Neural cell (in vitro differentiated cells): Measurements from ENCODE around the gene JAK2. TPM values are rescaled to one million over a fixed set of nuclear protein-coding genes. Genes with fewer than 3 reads are reported as not detected.

Source experiments
- H2AFZ ChIP-seq: fragments of 200-600, 300-800 bp; sonication (generic), shearing (Covaris generic); 2 replicates; pipeline ENCODE4 v1.6.0; 2014; ENCODE audit warnings: low read depth, mild to moderate bottlenecking, antibody characterized with exemption, low read length, moderate library complexity
- H3F3A ChIP-seq: fragments of 200-600 bp; shearing (Covaris generic); 2 replicates; pipeline ENCODE4 v1.6.1; 2016; ENCODE audit warnings: mild to moderate bottlenecking, moderate library complexity, mixed read lengths, antibody characterized with exemption, low read length; ENCODE audit not compliant: insufficient read depth, poor library complexity, severe bottlenecking
- H3K27ac ChIP-seq: fragments of 200-600, 300-800 bp; sonication (generic), shearing (Covaris generic); 2 replicates; pipeline ENCODE4 v1.5.1; 2014; ENCODE audit warnings: mild to moderate bottlenecking, low read length, moderate library complexity
- H3K27me3 ChIP-seq: fragments of 300-800, 200-600 bp; sonication (generic), shearing (Covaris generic); 2 replicates; pipeline ENCODE4 v1.6.0; 2014; ENCODE audit warnings: mild to moderate bottlenecking, low read depth, low read length, moderate library complexity; ENCODE audit not compliant: insufficient read depth
- H3K36me3 ChIP-seq: fragments of 300-800, 200-600 bp; sonication (generic), shearing (Covaris generic); 2 replicates; pipeline ENCODE4 v1.5.1; 2014; ENCODE audit warnings: mild to moderate bottlenecking, antibody characterized with exemption, low read length, moderate library complexity; ENCODE audit not compliant: insufficient read depth
- H3K4me2 ChIP-seq: fragments of 300-800, 200-600 bp; sonication (generic), shearing (Covaris generic); 2 replicates; pipeline ENCODE4 v1.6.0; 2014; ENCODE audit warnings: mild to moderate bottlenecking, low read length
- H3K4me3 ChIP-seq: fragments of 300-800, 200-600 bp; sonication (generic), shearing (Covaris generic); 2 replicates; pipeline ENCODE4 v1.5.1; 2014; ENCODE audit warnings: mild to moderate bottlenecking, low read length, moderate library complexity
- H3K79me2 ChIP-seq: fragments of 200-600 bp; shearing (Covaris generic); replicated peaks from 2 replicates; pipeline ENCODE4 v1.6.0; 2014; ENCODE audit warnings: mild to moderate bottlenecking, low read length, moderate library complexity; ENCODE audit not compliant: insufficient read depth
- H3K9ac ChIP-seq: fragments of 300-800, 200-600 bp; sonication (generic), shearing (Covaris generic); 2 replicates; pipeline ENCODE4 v1.6.1; 2016; ENCODE audit warnings: mild to moderate bottlenecking, low read length, mixed read lengths
- H3K9me2 ChIP-seq: fragments of 200-600 bp; shearing (Covaris generic); 2 replicates; pipeline ENCODE4 v1.6.1; 2016; ENCODE audit warnings: mild to moderate bottlenecking, low read length, mixed read lengths; ENCODE audit not compliant: insufficient read depth
- H3K9me3 ChIP-seq: fragments of 200-600, 300-800 bp; sonication (generic), shearing (Covaris generic); 2 replicates; pipeline ENCODE4 v1.6.1; 2016; ENCODE audit warnings: mild to moderate bottlenecking, mixed run types, low read length, moderate library complexity, mixed read lengths
- H4K20me1 ChIP-seq: fragments of 200-600 bp; shearing (Covaris generic); 2 replicates; pipeline ENCODE4 v1.6.1; 2016; ENCODE audit warnings: mild to moderate bottlenecking, mixed run types; ENCODE audit not compliant: insufficient read depth
- CTCF ChIP-seq: fragments of 450-650 bp; IDR thresholded peaks from 2 replicates; pipeline ENCODE4 v1.5.1; 2014; ENCODE audit warnings: antibody characterized with exemption, mild to moderate bottlenecking, moderate library complexity; ENCODE audit not compliant: poor library complexity, severe bottlenecking
- EP300 ChIP-seq: fragments of 450-650 bp; conservative IDR thresholded peaks from 2 replicates; pipeline ENCODE4 v1.6.1; 2014; ENCODE audit warnings: antibody characterized with exemption, mild to moderate bottlenecking, moderate library complexity; ENCODE audit not compliant: poor library complexity, severe bottlenecking
- EZH2 ChIP-seq: fragments of 200-600, 300-800 bp; shearing (Covaris generic), sonication (generic); IDR thresholded peaks from 2 replicates; pipeline ENCODE4 v1.6.1; 2014; ENCODE audit warnings: antibody characterized with exemption, low read length, borderline replicate concordance, mild to moderate bottlenecking; ENCODE audit not compliant: insufficient read depth, poor library complexity, severe bottlenecking
- MXI1 ChIP-seq: fragments of 450-650 bp; conservative IDR thresholded peaks from 2 replicates; pipeline ENCODE4 v1.6.1; 2014; ENCODE audit warnings: antibody characterized with exemption, mild to moderate bottlenecking; ENCODE audit not compliant: poor library complexity, severe bottlenecking
- POLR2AphosphoS5 ChIP-seq: IDR thresholded peaks from 2 replicates; pipeline ENCODE4 v1.6.1; 2012
- RAD21 ChIP-seq: fragments of 450-650 bp; conservative IDR thresholded peaks from 2 replicates; pipeline ENCODE4 v1.6.1; 2014; ENCODE audit warnings: antibody characterized with exemption, mild to moderate bottlenecking, moderate library complexity
- REST ChIP-seq: IDR thresholded peaks from 2 replicates; pipeline ENCODE4 v1.6.1; 2012; ENCODE audit warnings: borderline replicate concordance
- SMC3 ChIP-seq: fragments of 450-650 bp; conservative IDR thresholded peaks from 2 replicates; pipeline ENCODE4 v1.6.1; 2014; ENCODE audit warnings: antibody characterized with exemption, mild to moderate bottlenecking, moderate library complexity; ENCODE audit not compliant: poor library complexity
- TAF1 ChIP-seq: IDR thresholded peaks from 2 replicates; pipeline ENCODE4 v1.6.1; 2012; ENCODE audit warnings: low read depth
- polyA plus RNA-seq: library from polyadenylated mRNA; depleted of rRNA; stranded (reverse); fragments of >200 nt; gene quantifications from 2 replicates; pipeline ENCODE4 v1.2.3, GENCODE V29; 2014

JAK2 gene
- polyA plus RNA-seq, 1 donor from 2014 or later = 19.7 TPM

- Histone ChIP-seq H3K27me3 (no peaks in the 10 kb centered on the region), H3K4me3 (peak overlapping the region; percentile 84), H3K4me2 (peak overlapping the region; percentile 62), H2AFZ (no peak overlapping the region), H3K27ac (peak overlapping the region; percentile 82), H3F3A (peaks cover 12% of the 10 kb centered on the region), H3K9me2 (no peaks in the 10 kb centered on the region), H3K9ac (peak overlapping the region; percentile 79), H4K20me1 (no peaks in the 10 kb centered on the region), H3K79me2 (peaks cover 11% of the 10 kb centered on the region), H3K36me3 (no peaks in the 10 kb centered on the region), H3K9me3 (no peaks in the 10 kb centered on the region)
- no peak for TF ChIP-seq EZH2
- TF ChIP-seq REST = no peak
- TF ChIP-seq MXI1 = peak; percentile 11
These were observed 1.2 kb downstream of the JAK2 start for GRCh38 chr9:4986296-4986695.

- Histone ChIP-seq H3K9ac (no peak overlapping the region), H3K9me3 (no peaks in the 10 kb centered on the region), H3K4me2 (peak overlapping the region; percentile 62), H3K27me3 (no peaks in the 10 kb centered on the region), H3K27ac (no peak overlapping the region), H3K36me3 (no peaks in the 10 kb centered on the region), H3K79me2 (peaks cover 11% of the 10 kb centered on the region), H4K20me1 (no peaks in the 10 kb centered on the region), H3F3A (peaks cover 12% of the 10 kb centered on the region), H3K9me2 (no peaks in the 10 kb centered on the region), H2AFZ (no peak overlapping the region), H3K4me3 (peak overlapping the region; percentile 84)
- TF ChIP-seq POLR2AphosphoS5 (no peak), EZH2 (no peak), TAF1 (no peak), MXI1 (no peak), EP300 (no peak), REST (no peak), SMC3 (no peak), RAD21 (no peak), CTCF (no peak)
These were observed 1.7 kb downstream of the JAK2 start for GRCh38 chr9:4986783-4987182.
